HCT116 (cell line): ENCODE data around the gene RRP12. TPM values are rescaled to one million over a fixed set of nuclear protein-coding genes. Genes with fewer than 3 reads are reported as not detected.

Experiments
- ATAC-seq: fragments of 200-7000 bp; cut with Tn5 transposase; 2 replicates; pipeline ENCODE4 v1.9.1; 2020; ENCODE audit warnings: mild to moderate bottlenecking, moderate library complexity
- BruUV-seq: library from RNA; stranded (reverse); fragments of 400-500 nt; replicated peaks from 2 replicates; lab custom pipeline; 2021; lab: Mats Ljungman, UMichigan
- CTCF ChIA-PET: fragments of 300-600 bp; sonication (Branson Sonifier 250); formaldehyde crosslinking; loops from one replicate; lab custom pipeline; 2021; ENCODE audit warnings: antibody characterized with exemption; lab: Charles Lee
- POLR2A ChIA-PET: fragments of 300-600, 350-600 bp; sonication (Branson Sonifier 250); formaldehyde crosslinking; loops from one replicate; lab custom pipeline; 2021; ENCODE audit warnings: antibody characterized with exemption; lab: Charles Lee
- RAD21 ChIA-PET, 2 experiments: fragments of 300-600 bp; sonication (Branson Sonifier 250); formaldehyde crosslinking; loops; one replicate each; lab custom pipeline; 2023; ENCODE audit warnings: low total read pairs in 2 of 2; ENCODE audit not compliant: uncharacterized antibody in 2 of 2, unreplicated experiment in 2 of 2, low non-redundant PET in 1 of 2; lab: Charles Lee
- DNase-seq: peaks from one replicate; pipeline ENCODE4 v3.0.0-alpha.2; 2010; ENCODE audit warnings: low read depth, low spot score
- H2AFZ ChIP-seq: fragments of 200-600 bp; shearing (Covaris generic), sonication (generic); 2 replicates; pipeline ENCODE4 v1.6.1; 2017; ENCODE audit warnings: low read depth, mixed run types, mixed read lengths, antibody characterized with exemption, low read length; ENCODE audit not compliant: poor library complexity, severe bottlenecking
- H3K27ac ChIP-seq: 2 replicates; pipeline ENCODE4 v1.5.1; 2012; ENCODE audit warnings: low read depth, low read length
- H3K27me3 ChIP-seq: fragments of 200-600 bp; sonication (generic); 2 replicates; pipeline ENCODE4 v1.6.1; 2016; ENCODE audit warnings: mixed run types, low read length, mixed read lengths; ENCODE audit not compliant: insufficient read depth
- H3K36me3 ChIP-seq, 2 experiments: fragments of 200-500 bp in 1 of 2; fragments of 200-600 bp in 1 of 2; sonication (Bioruptor generic) in 1 of 2; sonication (generic) in 1 of 2; 2 replicates each; pipeline versions ENCODE4 v1.5.1 to v1.6.1; 2014 to 2016; ENCODE audit warnings: low read length in 2 of 2, inconsistent platforms in 1 of 2, mixed read lengths in 1 of 2, mixed run types in 1 of 2; ENCODE audit not compliant: insufficient read depth in 2 of 2, control insufficient read depth in 1 of 2
- H3K4me1 ChIP-seq, 2 experiments: fragments of 200-600 bp in 1 of 2; sonication (generic) in 1 of 2; 2 replicates each; pipeline versions ENCODE4 v1.5.1 to v1.6.1; 2012 to 2017; ENCODE audit warnings: low read length in 2 of 2, inconsistent platforms in 1 of 2, mild to moderate bottlenecking in 1 of 2, mixed read lengths in 1 of 2, mixed run types in 1 of 2, moderate library complexity in 1 of 2; ENCODE audit not compliant: insufficient read depth in 2 of 2, control insufficient read depth in 1 of 2
- H3K4me2 ChIP-seq: fragments of 200-600 bp; sonication (generic); 2 replicates; pipeline ENCODE4 v1.6.1; 2017; ENCODE audit warnings: mixed run types, low read length, mixed read lengths
- H3K4me3 ChIP-seq, 2 experiments: fragments of 200-600 bp in 1 of 2; sonication (generic) in 1 of 2; replicated peaks in 1 of 2; 2 replicates each; pipeline ENCODE4 v1.5.1; 2011 to 2016; ENCODE audit warnings: low read length in 2 of 2, control low read depth in 1 of 2, low read depth in 1 of 2, mild to moderate bottlenecking in 1 of 2, mixed read lengths in 1 of 2, mixed run types in 1 of 2
- H3K79me2 ChIP-seq: fragments of 200-600 bp; sonication (generic); 2 replicates; pipeline ENCODE4 v1.6.1; 2017; ENCODE audit warnings: mild to moderate bottlenecking, mixed run types, low read length, moderate library complexity, mixed read lengths; ENCODE audit not compliant: insufficient read depth
- H3K9ac ChIP-seq: fragments of 200-600 bp; sonication (generic); 2 replicates; pipeline ENCODE4 v1.6.1; 2016; ENCODE audit warnings: low read length, mixed read lengths
- H3K9me2 ChIP-seq: fragments of 200-600 bp; sonication (generic), shearing (Covaris generic); 2 replicates; pipeline ENCODE4 v1.6.1; 2017; ENCODE audit warnings: mixed run types, mild to moderate bottlenecking, moderate library complexity; ENCODE audit not compliant: insufficient read depth
- H3K9me3 ChIP-seq, 2 experiments: fragments of 200-500 bp in 1 of 2; fragments of 200-600 bp in 1 of 2; sonication (Bioruptor generic) in 1 of 2; sonication (generic) in 1 of 2; 2 replicates each; pipeline ENCODE4 v1.6.1; 2014 to 2017; ENCODE audit warnings: low read length in 2 of 2, mixed read lengths in 2 of 2, inconsistent platforms in 1 of 2, low read depth in 1 of 2, mild to moderate bottlenecking in 1 of 2, mixed run types in 1 of 2, moderate library complexity in 1 of 2; ENCODE audit not compliant: control insufficient read depth in 1 of 2, insufficient read depth in 1 of 2
- H4K20me1 ChIP-seq: fragments of 200-600 bp; sonication (generic), shearing (Covaris generic); 2 replicates; pipeline ENCODE4 v1.6.1; 2017; ENCODE audit warnings: mixed run types, mild to moderate bottlenecking, moderate library complexity; ENCODE audit not compliant: insufficient read depth
- EZH2phosphoT487 ChIP-seq: fragments of 200-600 bp; IDR thresholded peaks from 2 replicates; pipeline ENCODE4 v1.6.1; 2018; ENCODE audit warnings: antibody characterized with exemption, borderline replicate concordance
- JUND ChIP-seq: IDR thresholded peaks from 2 replicates; pipeline ENCODE4 v1.6.1; 2012
- MAX ChIP-seq: IDR thresholded peaks from 2 replicates; pipeline ENCODE4 v1.6.1; 2012
- POLR2A ChIP-seq: IDR thresholded peaks from 2 replicates; pipeline ENCODE4 v1.7.0; 2011; ENCODE audit warnings: borderline replicate concordance; ENCODE audit not compliant: insufficient read depth, insufficient read length; ENCODE audit errors: extremely low read depth
- POLR2AphosphoS5 ChIP-seq: IDR thresholded peaks from 2 replicates; pipeline ENCODE4 v1.6.1; 2011; ENCODE audit warnings: mild to moderate bottlenecking, low read depth, low read length, moderate library complexity
- RAD21 ChIP-seq: IDR thresholded peaks from 2 replicates; pipeline ENCODE4 v1.6.1; 2012; ENCODE audit warnings: low read depth, mild to moderate bottlenecking
- SP1 ChIP-seq: IDR thresholded peaks from 2 replicates; pipeline ENCODE4 v1.6.1; 2012; ENCODE audit warnings: low read depth
- TCF7L2 ChIP-seq: IDR thresholded peaks from 2 replicates; pipeline ENCODE4 v1.7.0; 2011; ENCODE audit warnings: borderline replicate concordance, inconsistent platforms; ENCODE audit not compliant: insufficient read depth, insufficient read length; ENCODE audit errors: extremely low read depth
- YY1 ChIP-seq: IDR thresholded peaks from 2 replicates; pipeline ENCODE4 v1.6.1; 2011; ENCODE audit warnings: low read length, low read depth, moderate library complexity, mild to moderate bottlenecking; ENCODE audit not compliant: insufficient replicate concordance; ENCODE audit errors: extremely low read depth
- ZBTB33 ChIP-seq: IDR thresholded peaks from 2 replicates; pipeline ENCODE4 v1.6.1; 2011; ENCODE audit warnings: mild to moderate bottlenecking, low read length, moderate library complexity; ENCODE audit not compliant: insufficient replicate concordance; ENCODE audit errors: extremely low read depth
- intact Hi-C: fragments of 100-400 bp; cut with micrococcal nuclease; formaldehyde crosslinking; loops from 2 replicates; pipeline ENCODE4 v1.10.0; 2022
- total RNA-seq: library from RNA; stranded (reverse); gene quantifications from one replicate; pipeline ENCODE4 v1.2.1, GENCODE V29; 2021; ENCODE audit not compliant: unreplicated experiment
- TF ChIP-seq, protein P1 (sequence below): IDR thresholded peaks from 2 replicates; pipeline ENCODE4 v1.6.1; 2012; ENCODE audit warnings: low read depth
- TF ChIP-seq, protein P2 (sequence below): IDR thresholded peaks from 2 replicates; pipeline ENCODE4 v1.6.1; 2012
- TF ChIP-seq, protein P3 (sequence below), 3 experiments: fragments of 200-600 bp in 1 of 3; sonication (generic) in 1 of 3; IDR thresholded peaks in 2 of 3; conservative IDR thresholded peaks in 1 of 3; 2 replicates each; pipeline ENCODE4 v1.5.1; 2012 to 2017; ENCODE audit warnings: low read depth in 2 of 3, low read length in 2 of 3, antibody characterized with exemption in 1 of 3, borderline replicate concordance in 1 of 3, control low read depth in 1 of 3, mild to moderate bottlenecking in 1 of 3, mixed read lengths in 1 of 3, mixed run types in 1 of 3, moderate library complexity in 1 of 3; ENCODE audit not compliant: insufficient read depth in 1 of 3

Gene RRP12
- total RNA-seq, 1 experiment from 2014 or later, result 67.0 TPM

DNA sequence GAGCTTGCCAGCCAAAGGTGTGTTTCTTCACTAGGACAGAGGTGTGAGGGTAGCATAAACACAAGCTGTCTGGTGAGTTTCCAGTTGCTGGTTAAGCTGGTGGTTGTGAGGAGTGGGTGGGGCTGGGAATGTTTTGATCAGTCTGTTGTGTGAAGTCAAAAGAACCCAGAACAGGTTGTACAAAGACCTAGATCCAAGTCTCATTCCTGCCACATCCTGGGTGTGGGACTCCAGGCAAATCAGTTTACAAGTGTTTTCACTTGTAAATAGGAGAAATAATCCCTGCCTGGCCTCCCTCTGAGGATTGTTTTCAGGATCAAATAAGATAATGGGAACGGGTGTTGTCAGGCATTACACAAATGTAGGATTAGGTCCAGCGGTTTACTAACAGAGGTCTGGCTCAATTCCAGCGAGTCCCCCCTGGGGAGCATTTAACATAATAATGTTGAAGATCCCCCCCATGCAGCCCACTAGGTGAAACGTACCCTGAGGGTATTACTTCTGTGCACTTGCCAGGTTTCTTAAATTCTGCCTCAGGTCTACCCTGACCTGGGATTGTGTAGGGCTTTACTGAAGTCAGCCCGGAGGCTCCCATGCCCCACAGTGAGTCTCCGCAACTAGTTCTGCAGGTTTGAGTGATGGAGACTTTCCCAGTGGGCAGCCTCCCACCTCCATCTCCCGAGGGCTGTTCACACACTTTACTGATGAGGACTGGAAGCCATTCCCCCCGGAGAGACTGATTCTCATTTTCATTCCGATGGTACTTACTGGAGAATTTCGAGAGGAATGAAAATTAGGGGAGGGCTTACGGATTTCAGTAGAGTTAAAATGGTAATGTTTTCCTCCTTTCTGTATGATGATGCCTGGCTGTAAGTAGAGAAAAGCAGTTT, 64.0 kb downstream of the RRP12 start (continued):
- TF ChIP-seq, protein P1, sequence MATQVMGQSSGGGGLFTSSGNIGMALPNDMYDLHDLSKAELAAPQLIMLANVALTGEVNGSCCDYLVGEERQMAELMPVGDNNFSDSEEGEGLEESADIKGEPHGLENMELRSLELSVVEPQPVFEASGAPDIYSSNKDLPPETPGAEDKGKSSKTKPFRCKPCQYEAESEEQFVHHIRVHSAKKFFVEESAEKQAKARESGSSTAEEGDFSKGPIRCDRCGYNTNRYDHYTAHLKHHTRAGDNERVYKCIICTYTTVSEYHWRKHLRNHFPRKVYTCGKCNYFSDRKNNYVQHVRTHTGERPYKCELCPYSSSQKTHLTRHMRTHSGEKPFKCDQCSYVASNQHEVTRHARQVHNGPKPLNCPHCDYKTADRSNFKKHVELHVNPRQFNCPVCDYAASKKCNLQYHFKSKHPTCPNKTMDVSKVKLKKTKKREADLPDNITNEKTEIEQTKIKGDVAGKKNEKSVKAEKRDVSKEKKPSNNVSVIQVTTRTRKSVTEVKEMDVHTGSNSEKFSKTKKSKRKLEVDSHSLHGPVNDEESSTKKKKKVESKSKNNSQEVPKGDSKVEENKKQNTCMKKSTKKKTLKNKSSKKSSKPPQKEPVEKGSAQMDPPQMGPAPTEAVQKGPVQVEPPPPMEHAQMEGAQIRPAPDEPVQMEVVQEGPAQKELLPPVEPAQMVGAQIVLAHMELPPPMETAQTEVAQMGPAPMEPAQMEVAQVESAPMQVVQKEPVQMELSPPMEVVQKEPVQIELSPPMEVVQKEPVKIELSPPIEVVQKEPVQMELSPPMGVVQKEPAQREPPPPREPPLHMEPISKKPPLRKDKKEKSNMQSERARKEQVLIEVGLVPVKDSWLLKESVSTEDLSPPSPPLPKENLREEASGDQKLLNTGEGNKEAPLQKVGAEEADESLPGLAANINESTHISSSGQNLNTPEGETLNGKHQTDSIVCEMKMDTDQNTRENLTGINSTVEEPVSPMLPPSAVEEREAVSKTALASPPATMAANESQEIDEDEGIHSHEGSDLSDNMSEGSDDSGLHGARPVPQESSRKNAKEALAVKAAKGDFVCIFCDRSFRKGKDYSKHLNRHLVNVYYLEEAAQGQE, result no peak

DNA sequence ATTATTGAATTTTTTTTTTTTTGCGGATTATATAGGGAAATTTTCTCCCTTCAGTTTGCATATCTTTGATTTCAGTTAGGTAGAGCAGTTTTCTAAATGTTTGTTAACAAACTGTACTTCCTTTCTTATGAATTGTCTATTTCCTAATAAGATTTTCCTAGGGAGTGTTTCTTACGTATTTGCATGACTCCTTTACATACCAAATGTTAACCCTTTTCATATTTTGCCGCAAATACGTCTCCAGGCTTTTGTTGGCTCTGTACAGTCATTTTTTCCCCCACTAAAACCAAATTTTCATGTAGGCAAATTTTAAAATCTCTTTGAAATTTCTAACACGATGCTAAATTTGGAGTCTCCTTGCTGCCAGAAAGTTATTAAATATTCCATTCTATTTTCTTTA, 64.7 kb downstream of the RRP12 start:
- DNase-seq, result no peak
- H3K9ac ChIP-seq, result no peak overlapping the region
- H3K36me3 ChIP-seq, result no peaks in the 10 kb centered on the region
- no peaks in the 10 kb centered on the region for H3K9me2 ChIP-seq
- no peak overlapping the region for H2AFZ ChIP-seq
- H3K4me1 ChIP-seq, result peaks cover 23 to 33% of the 10 kb centered on the region in 2 experiments
- H3K27ac ChIP-seq, result no peak overlapping the region
- BruUV-seq, result no TSS peak
- no peak for ATAC-seq
- H3K27me3 ChIP-seq, result no peaks in the 10 kb centered on the region
- no peaks in the 10 kb centered on the region for H3K79me2 ChIP-seq
- no peaks in the 10 kb centered on the region for H4K20me1 ChIP-seq
- POLR2A ChIA-PET, result no interaction called here
- no peak for TF ChIP-seq YY1
- TF ChIP-seq POLR2AphosphoS5, result no peak
- TF ChIP-seq, protein P2, sequence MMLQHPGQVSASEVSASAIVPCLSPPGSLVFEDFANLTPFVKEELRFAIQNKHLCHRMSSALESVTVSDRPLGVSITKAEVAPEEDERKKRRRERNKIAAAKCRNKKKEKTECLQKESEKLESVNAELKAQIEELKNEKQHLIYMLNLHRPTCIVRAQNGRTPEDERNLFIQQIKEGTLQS, result no peak
- TF ChIP-seq TCF7L2, result no peak
- TF ChIP-seq JUND, result no peak
- TF ChIP-seq EZH2phosphoT487, result no peak
- TF ChIP-seq MAX, result no peak
- no peak for TF ChIP-seq RAD21
- TF ChIP-seq, protein P3, sequence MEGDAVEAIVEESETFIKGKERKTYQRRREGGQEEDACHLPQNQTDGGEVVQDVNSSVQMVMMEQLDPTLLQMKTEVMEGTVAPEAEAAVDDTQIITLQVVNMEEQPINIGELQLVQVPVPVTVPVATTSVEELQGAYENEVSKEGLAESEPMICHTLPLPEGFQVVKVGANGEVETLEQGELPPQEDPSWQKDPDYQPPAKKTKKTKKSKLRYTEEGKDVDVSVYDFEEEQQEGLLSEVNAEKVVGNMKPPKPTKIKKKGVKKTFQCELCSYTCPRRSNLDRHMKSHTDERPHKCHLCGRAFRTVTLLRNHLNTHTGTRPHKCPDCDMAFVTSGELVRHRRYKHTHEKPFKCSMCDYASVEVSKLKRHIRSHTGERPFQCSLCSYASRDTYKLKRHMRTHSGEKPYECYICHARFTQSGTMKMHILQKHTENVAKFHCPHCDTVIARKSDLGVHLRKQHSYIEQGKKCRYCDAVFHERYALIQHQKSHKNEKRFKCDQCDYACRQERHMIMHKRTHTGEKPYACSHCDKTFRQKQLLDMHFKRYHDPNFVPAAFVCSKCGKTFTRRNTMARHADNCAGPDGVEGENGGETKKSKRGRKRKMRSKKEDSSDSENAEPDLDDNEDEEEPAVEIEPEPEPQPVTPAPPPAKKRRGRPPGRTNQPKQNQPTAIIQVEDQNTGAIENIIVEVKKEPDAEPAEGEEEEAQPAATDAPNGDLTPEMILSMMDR (IDR thresholded peaks at IDR 0.05 in 2 of 3, conservative IDR thresholded peaks at IDR 0.05 in 1 of 3; ENCODE audit: borderline replicate concordance in 1 of 3, insufficient read depth in 1 of 3, low read depth in 2 of 3, low read length in 2 of 3), result no peak
- no peak for TF ChIP-seq ZBTB33
- no peak for TF ChIP-seq POLR2A
- no peak for TF ChIP-seq SP1
- intact Hi-C loops, result no loop called here
- no peak overlapping the region for H3K4me3 ChIP-seq
- H3K9me3 ChIP-seq, result no peaks in the 10 kb centered on the region
- CTCF ChIA-PET, result interaction anchor here (0.9 kb wide), 1 partner anchor 236 kb away, joined by 3 read pairs; the partner anchor contains the start of gene ANKRD2
- RAD21 ChIA-PET, result no interaction called here
- H3K4me2 ChIP-seq, result peak overlapping the region; percentile 31; the same call in 1 of the 2 replicates
